GM18498 (cell line): ENCODE measurements around the gene OPN4.
"Not testable (repeated sequence)": the region's sequence is repeated elsewhere in the genome, so short reads cannot be mapped to it uniquely, and the experiment has no call there.

Experiments
- ATAC-seq: cut with Tn5 transposase; IDR thresholded peaks from one replicate; pipeline ENCODE4 v1.9.1; 2021; ENCODE audit warnings: mild to moderate bottlenecking, moderate library complexity; ENCODE audit not compliant: unreplicated experiment

OPN4 gene, protein sequence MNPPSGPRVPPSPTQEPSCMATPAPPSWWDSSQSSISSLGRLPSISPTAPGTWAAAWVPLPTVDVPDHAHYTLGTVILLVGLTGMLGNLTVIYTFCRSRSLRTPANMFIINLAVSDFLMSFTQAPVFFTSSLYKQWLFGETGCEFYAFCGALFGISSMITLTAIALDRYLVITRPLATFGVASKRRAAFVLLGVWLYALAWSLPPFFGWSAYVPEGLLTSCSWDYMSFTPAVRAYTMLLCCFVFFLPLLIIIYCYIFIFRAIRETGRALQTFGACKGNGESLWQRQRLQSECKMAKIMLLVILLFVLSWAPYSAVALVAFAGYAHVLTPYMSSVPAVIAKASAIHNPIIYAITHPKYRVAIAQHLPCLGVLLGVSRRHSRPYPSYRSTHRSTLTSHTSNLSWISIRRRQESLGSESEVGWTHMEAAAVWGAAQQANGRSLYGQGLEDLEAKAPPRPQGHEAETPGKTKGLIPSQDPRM

GRCh38 chr10:86654411-86655172 is at the start of gene OPN4:
OPN4 (plus strand) TSS chr10:86654547; CDS start chr10:86654784, 237 bp downstream.
- ATAC-seq = no peak

DNA sequence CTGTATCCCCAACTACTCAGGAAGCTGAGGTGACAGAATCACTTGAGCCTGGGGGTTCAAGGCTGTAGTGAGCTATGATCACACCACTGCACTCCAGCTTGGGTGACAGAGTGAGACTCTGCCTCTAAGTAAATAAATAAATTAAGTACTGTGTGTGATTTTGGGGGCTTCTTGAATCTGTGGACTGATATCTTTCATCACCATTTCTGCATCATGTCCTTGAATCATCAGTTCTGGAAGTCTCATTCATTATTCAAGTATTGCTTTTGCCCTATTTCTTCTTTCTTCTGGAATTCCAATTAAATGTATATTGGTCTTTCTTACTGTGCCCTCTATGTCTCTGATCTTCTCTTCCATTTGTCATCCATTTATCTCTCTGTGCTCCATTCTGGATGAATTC is 46.7 kb upstream of the OPN4 start:
- ATAC-seq = no peak

DNA sequence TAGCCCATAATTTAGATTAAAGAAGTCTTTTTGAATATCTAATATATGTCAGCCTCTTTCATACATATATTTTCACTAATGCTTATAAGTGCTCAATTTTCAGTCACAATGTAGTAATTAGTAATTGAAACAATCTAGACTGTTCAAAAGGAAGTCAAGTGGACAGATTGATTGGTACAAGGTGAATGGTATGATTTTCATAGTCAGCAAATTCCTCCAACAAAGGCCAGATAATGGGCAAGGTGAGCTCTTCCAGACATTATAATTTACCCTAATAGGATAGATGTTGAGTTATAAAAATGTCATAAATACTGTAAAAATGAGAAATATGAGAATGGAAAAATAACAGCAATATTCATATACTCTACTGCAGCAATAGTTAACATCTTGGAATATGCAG is 44.4 kb upstream of the OPN4 start:
- ATAC-seq = no peak

DNA sequence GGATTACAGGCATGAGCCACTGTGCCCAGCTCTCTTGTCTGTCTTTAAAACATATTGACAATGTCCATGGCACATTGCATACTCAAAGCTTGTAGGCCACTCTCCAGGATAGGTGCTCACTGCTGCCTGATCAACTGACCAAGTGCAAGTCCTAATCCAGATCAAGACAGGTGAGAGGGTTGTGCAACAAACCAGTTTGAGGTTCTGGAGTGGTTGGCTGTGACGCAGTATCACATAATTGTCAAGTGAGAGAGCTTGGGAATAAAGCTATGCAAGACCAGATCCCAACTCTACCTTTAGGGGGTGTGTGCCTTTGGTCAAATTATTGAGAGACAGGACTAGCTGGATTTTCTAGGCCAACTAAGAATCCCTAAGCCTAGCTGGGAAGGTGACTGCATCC is 43.0 kb upstream of the OPN4 start:
- no peak for ATAC-seq

GRCh38 chr10:86613096-86613495 is 41.3 kb upstream of the OPN4 start:
- ATAC-seq = no peak

- ATAC-seq = no peak
Observed at GRCh38 chr10:86613905-86614304, 40.4 kb upstream of the OPN4 start.

DNA sequence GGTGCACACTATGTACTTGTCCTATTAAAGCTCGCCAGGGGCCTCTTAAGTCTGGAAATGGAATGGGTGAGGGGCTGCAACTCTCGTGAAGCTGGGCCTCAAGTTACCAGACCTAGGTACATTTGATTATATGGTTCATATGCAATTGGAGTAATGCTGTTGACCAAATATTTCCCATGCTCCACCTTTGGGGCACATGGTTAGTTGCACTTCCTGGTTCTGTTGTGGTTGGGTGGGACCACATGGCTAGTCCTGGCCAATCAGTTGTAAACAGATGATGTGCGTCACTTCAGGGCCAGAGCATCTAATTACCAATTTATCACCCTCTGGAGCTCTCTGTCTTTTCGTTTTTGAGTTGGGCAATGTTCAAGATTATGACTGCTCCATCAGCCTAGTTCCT is 39.5 kb upstream of the OPN4 start:
- ATAC-seq = no peak

DNA sequence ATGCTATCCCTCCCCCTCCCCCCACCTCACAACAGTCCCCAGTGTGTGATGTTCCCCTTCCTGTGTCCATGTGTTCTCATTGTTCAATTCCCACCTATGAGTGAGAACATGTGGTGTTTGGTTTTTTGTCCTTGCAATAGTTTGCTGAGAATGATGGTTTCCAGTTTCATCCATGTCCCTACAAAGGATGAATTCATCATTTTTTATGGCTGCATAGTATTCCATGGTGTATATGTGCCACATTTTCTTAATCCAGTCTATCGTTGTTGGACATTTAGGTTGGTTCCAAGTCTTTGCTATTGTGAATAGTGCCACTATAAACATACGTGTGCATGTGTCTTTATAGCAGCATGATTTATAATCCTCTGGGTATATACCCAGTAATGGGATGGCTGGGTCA is 37.1 kb upstream of the OPN4 start:
- not testable (repeated sequence) for ATAC-seq

DNA sequence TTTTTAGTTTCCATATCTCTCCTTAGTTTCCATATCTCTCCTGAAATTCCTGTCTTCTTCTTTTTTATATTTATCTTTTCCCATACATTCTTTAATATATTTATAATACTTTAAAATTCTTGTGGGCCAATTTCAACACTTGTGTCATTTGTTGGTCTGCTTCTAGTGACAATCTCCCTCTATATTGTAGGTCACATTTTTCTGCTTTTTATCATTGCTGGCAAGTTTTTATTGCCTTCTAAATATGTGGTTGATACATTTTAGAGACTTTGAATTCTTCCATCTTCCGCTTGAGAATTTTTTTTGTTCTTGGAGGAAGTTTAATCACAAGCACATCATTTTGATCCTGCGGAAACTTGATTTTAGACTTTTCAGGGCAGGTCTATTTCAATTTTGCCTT is 26.0 kb upstream of the OPN4 start:
- ATAC-seq = no peak

GRCh38 chr10:86630079-86630478 is 24.3 kb upstream of the OPN4 start:
- no peak for ATAC-seq

DNA sequence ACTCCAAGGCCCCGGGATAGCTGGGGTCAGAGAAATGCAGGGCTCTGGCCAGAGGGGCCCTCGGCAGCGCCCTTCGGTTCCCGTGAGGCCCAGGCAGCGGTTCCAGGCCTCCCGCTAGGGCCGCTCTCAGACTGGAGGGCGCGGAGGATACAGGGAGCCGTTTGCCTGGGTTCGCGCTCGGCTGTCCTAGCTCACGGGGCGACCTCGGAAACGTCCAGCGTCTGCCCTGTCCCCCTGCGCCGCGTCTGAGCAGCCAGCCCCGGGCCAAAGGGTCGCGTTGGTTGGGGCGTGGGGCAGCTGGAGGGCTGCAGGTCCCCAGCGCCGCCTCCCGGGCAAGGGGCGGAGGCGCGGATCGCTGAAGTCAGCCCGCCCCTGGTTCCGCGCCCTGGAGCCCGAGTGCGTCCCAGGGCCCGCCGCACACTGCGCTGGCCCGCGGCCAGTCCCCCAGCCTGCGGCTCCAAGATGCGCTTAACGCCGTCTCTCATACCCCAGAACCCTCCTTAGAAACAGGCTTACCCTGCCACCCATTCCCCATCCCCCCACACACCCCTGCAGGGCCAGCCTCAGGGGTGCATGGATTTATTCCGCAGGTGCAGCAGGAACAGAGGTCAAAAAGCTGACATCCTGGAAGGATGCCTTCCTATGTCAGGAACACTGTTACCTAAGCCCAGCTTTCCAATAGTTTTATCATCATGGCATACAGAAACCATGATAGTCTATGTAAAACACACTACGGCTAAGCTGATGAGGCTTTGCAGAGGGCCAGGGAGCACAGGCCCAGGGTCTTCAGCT is 22.1 kb upstream of the OPN4 start:
- ATAC-seq = no peak

DNA sequence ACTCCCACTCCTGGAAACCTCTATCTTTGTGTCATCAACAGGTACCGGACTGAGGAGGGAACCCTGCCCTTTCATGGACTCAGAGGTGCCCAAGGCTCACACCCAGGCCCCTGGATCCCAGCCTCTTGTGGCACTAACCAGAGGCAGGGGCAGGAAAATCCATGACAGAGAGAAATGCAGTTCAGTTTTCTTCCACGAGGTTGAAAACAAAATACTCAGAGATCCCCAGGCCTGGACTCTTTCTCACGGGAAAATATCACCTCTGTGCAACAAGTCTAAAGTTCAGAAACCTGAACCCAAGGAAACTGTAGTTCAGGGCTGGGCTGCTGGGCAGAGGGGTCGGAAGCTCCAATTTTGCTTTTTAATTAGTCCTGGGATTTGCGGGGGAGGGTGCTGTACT is 21.4 kb upstream of the OPN4 start:
- no peak for ATAC-seq

- no peak for ATAC-seq
Observed at GRCh38 chr10:86635402-86635801, 18.9 kb upstream of the OPN4 start.

DNA sequence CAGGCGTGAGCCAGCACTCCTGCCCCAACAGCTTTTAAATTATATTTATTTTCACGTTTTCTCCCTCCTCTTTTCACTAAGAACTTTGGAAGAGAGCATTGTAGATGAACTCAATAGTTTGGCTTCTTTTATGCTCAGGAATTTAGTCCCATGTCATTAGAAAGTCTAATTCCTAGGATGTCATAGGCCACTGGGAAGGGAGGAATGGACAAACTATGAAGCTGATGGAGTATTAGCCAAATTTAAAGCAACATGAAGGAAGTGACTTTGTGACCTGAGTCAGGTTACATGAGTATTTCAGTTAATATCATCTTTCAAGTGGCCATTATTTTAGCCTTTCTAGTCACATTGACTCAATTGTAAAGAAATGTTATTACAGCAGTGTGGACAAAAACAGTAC is 18.0 kb upstream of the OPN4 start:
- ATAC-seq = no peak

- ATAC-seq = no peak
Observed at GRCh38 chr10:86642021-86642420, 12.3 kb upstream of the OPN4 start.

DNA sequence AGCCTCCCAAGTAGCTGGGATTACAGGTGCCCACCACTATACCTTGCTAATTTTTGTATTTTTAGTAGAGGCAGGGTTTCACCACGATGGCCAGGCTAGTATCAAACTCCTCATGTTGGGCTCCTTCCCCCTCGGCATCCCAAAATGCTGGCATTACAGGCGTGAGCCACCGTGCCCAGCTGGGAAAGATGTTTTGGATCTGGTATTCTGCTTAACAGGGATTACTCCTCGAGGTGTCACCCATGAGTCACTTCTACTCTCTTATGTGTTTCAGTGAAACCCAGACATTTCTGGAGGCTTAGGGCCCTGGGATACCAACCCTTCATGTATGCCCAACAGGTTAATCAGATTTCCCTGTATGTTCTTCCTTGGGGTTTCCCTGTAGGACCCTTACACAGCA is 11.8 kb upstream of the OPN4 start:
- ATAC-seq = peak; percentile 21

DNA sequence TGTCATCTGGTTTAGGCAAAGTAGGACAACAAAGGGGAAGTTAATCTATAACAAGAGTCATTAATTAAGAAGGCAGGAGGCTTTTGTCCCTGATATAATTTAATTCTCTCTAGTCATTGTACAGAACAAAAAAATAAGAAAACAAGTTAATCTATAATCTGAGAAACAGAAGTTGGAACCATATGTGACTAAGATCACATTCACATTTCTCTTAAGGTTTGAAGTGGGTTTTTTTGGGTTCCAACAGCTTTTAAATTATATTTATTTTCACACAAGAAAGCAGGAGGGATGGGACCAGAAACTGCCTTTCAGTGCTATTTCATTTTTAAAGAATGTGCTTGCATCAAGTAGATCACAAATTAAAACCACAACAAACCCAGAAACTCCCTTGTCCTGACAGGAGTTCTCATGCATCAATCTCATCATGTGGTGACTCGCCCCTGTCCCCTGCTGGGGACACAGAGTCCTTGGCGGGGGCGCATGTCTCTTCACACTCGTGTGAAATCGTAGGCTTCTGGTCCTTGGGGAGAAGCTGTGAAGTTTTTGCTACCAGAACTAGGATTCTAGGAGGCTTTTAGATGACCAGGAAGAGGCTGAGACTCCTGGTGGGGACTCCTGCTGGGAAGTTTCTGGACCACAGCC is 10.1 kb upstream of the OPN4 start:
- ATAC-seq = no peak

DNA sequence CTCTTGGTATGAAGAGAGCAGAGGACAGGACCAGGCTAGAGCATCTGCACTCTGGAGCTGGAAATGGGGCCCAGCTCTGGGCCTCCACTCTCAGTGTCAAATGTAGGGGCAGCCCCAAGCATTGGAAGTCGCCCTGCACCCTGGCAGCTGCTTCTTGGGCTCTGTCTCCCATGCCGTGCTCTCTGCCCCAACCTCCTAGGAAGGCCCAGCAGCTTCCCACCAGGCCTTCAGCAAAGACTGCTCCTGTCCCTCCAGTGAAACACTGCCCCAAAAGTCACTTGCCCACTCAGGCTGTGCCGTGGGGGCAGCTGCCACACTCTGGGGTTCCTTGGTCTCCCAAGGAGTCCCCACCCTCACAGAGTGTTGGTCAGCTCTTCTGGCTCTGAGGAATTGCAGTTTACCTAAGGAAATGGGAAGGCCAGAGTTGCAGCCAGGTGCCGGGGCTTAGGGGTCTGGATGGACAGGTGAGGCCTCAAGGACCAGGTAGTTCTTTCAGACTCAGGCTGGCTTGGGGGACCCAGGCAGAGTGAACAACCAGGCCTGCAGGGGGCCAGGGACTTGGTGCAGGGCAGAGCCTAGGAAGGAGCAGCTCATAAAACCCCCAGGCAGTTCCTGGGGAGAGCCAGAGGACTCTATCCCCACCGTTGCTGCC is 9.4 kb upstream of the OPN4 start:
- ATAC-seq = no peak

DNA sequence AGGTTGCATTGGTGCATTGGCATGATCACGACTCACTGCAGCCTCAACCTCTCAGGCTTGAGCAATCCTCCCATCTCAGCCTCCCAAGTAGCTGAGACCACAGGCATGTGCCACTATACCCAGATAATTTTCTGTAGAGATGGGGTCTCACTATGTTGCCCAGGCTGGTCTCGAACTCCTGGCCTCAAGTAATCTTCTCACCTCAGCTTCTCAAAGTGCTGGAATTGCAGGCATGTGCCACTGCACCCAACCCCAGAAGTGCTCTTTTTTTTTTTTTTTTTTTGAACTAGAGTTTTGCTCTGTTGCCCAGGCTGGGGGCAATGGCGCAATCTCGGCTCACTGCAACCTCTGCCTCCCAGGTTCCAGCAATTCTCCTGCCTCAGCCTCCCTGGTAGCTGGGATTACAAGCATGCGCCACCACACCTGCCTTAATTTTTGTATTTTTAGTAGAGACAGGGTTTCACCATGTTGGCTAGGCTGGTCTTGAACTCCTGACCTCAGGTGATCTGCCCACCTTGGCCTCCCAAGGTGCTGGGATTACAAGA is 8.7 kb upstream of the OPN4 start:
- not testable (repeated sequence) for ATAC-seq

DNA sequence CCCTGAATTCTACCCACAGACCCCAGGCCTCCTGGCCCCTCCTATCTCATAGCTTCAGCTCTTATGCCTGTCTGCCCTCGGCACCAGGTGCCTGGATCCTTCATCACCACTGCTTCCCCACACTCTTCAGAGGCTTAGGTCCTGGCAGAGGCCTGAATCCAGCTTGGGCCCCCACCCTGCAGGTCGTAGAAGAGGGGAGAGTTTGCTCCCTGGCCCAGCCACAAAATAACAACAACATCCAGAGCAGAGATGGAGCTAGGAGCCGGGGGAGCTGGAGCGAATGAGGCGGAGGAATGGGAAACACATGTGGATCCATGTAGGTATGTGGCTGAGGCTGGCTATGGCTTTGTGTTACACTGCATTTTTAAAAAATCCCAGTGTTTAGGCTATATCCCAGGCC is 7.8 kb upstream of the OPN4 start:
- no peak for ATAC-seq
